Muscle layer of duodenum (tissue), 2 donors: ENCODE data around the gene USP7.
"Not testable (repeated sequence)": the region's sequence is repeated elsewhere in the genome, so short reads cannot be mapped to it uniquely, and the experiment has no call there.

Experiments
- H3K27ac ChIP-seq: one replicate; pipeline ENCODE4 v1.7.0; 2013; ENCODE audit warnings: mild to moderate bottlenecking, low read length
- H3K27me3 ChIP-seq: one replicate; pipeline ENCODE4 v1.7.0; 2013; ENCODE audit warnings: low read depth, mild to moderate bottlenecking, control low read depth, low read length
- H3K36me3 ChIP-seq, 2 donors: one replicate each; pipeline ENCODE4 v1.7.0; 2013; ENCODE audit warnings: low read length in 2 of 2, control low read depth in 1 of 2, mild to moderate bottlenecking in 1 of 2; ENCODE audit not compliant: insufficient read depth in 2 of 2, control insufficient read depth in 1 of 2
- H3K4me1 ChIP-seq, 2 donors: one replicate each; pipeline ENCODE4 v1.7.0; 2013; ENCODE audit warnings: low read length in 2 of 2, mild to moderate bottlenecking in 2 of 2, control low read depth in 1 of 2, moderate library complexity in 1 of 2; ENCODE audit not compliant: insufficient read depth in 2 of 2, control insufficient read depth in 1 of 2
- H3K4me3 ChIP-seq, 2 donors: one replicate each; pipeline ENCODE4 v1.7.0; 2013; ENCODE audit warnings: low read length in 2 of 2, low read depth in 1 of 2, mild to moderate bottlenecking in 1 of 2
- H3K9me3 ChIP-seq, 2 donors: one replicate each; pipeline ENCODE4 v1.7.0; 2013; ENCODE audit warnings: low read length in 2 of 2, control low read depth in 1 of 2, mild to moderate bottlenecking in 1 of 2; ENCODE audit not compliant: control insufficient read depth in 1 of 2
- donor health status: healthy.

Gene USP7

DNA sequence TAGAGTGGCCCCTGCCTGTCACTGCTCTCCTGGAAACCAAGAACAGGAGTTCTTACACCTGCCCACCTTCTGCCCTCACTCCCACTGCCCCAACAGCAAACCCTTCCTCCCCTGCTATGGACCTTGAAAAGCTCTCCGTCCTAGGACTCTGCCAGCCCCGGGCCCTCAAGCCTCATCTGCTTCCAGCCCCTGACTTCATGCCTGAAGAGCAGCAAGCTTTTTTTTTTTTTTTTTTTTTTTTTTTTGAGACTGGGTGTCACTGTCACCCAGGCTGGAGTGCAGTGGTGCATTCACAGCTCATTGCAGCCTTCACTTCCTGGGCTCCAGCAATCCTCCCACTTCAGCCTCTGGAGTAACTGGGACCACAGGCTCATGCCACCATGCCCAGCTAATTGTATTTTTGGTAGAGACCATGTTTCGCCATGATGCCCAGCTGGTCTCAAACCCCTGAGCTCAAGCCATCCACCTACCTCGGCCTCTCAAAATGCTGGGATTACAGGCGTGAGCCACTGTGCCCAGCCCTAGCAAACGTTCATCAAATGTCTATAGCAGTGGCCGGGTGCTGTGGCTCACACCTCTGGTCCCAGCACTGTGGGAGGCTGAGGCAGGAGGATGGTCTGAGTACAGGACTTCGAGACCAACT, 111.8 kb downstream of the USP7 start:
- H3K27me3 ChIP-seq: no peaks in the 10 kb centered on the region
- peaks cover 0 to 3% of the 10 kb centered on the region in 2 donors for H3K4me1 ChIP-seq
- H3K27ac ChIP-seq: no peak overlapping the region
- no peak overlapping the region for H3K4me3 ChIP-seq
- peaks cover 40 to 54% of the 10 kb centered on the region in 2 donors for H3K36me3 ChIP-seq
- no peaks in the 10 kb centered on the region for H3K9me3 ChIP-seq

- H3K9me3 ChIP-seq: no peaks in the 10 kb centered on the region
- no peaks in the 10 kb centered on the region for H3K27me3 ChIP-seq
- no peak overlapping the region for H3K4me3 ChIP-seq
- H3K27ac ChIP-seq: no peak overlapping the region
- H3K36me3 ChIP-seq: peaks cover 33 to 43% of the 10 kb centered on the region in 2 donors
- H3K4me1 ChIP-seq: peaks cover 0 to 3% of the 10 kb centered on the region in 2 donors
These were observed 113.3 kb downstream of the USP7 start for GRCh38 chr16:8850279-8850885.

GRCh38 chr16:8849411-8850011, 114.2 kb downstream of the USP7 start:
- Histone ChIP-seq H3K36me3 (peaks cover 25 to 34% of the 10 kb centered on the region in 2 donors), H3K4me3 (no peak overlapping the region), H3K9me3 (no peaks in the 10 kb centered on the region), H3K27ac (no peak overlapping the region), H3K27me3 (no peaks in the 10 kb centered on the region), H3K4me1 (peaks cover 0 to 3% of the 10 kb centered on the region in 2 donors)

- Histone ChIP-seq H3K9me3 (no peaks in the 10 kb centered on the region), H3K4me3 (no peak overlapping the region), H3K27me3 (no peaks in the 10 kb centered on the region), H3K27ac (no peak overlapping the region), H3K36me3 (peaks cover 25 to 30% of the 10 kb centered on the region in 2 donors), H3K4me1 (peaks cover 0 to 3% of the 10 kb centered on the region in 2 donors)
These were observed 114.7 kb downstream of the USP7 start for GRCh38 chr16:8848939-8849391.

- H3K4me3 ChIP-seq: no peak overlapping the region
- H3K4me1 ChIP-seq: peaks cover 0 to 3% of the 10 kb centered on the region in 2 donors
- H3K27ac ChIP-seq: no peak overlapping the region
- H3K9me3 ChIP-seq: no peaks in the 10 kb centered on the region
- H3K27me3 ChIP-seq: no peaks in the 10 kb centered on the region
- peaks cover 23 to 26% of the 10 kb centered on the region in 2 donors for H3K36me3 ChIP-seq
These were observed 115.3 kb downstream of the USP7 start for GRCh38 chr16:8848231-8848938.

DNA sequence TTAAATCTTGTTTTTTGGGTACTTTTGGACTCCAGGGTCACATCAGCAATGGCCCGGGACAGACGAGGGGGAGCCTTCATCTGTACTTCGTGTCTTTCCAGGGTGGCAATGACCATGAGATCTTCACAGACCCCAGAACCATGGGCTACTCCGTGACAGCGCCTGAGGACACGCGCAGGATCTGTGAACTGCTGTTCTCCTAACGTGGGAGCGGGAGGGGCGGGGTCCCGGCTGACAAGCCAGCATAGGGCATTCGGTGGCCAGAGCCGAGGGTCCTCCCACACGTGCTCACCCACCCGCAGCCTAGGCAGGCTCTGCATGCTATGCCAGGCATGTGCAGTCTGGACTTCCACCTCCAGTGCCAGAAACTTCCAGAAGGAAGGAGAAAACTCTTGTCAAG, 116.1 kb downstream of the USP7 start:
- Histone ChIP-seq H3K4me3 (no peak overlapping the region), H3K4me1 (peaks cover 0 to 3% of the 10 kb centered on the region in 2 donors), H3K27me3 (no peaks in the 10 kb centered on the region), H3K9me3 (no peaks in the 10 kb centered on the region), H3K36me3 (peaks cover 16 to 21% of the 10 kb centered on the region in 2 donors), H3K27ac (no peak overlapping the region)

- Histone ChIP-seq H3K4me1 (peaks cover 0 to 3% of the 10 kb centered on the region in 2 donors), H3K4me3 (no peak overlapping the region), H3K27me3 (no peaks in the 10 kb centered on the region), H3K9me3 (no peaks in the 10 kb centered on the region), H3K27ac (no peak overlapping the region), H3K36me3 (peaks cover 13 to 21% of the 10 kb centered on the region in 2 donors)
These were observed 116.6 kb downstream of the USP7 start for GRCh38 chr16:8847145-8847544.

- Histone ChIP-seq H3K27me3 (no peaks in the 10 kb centered on the region), H3K4me3 (no peak overlapping the region), H3K9me3 (no peaks in the 10 kb centered on the region), H3K36me3 (peaks cover 13 to 21% of the 10 kb centered on the region in 2 donors), H3K27ac (no peak overlapping the region), H3K4me1 (peaks cover 0 to 3% of the 10 kb centered on the region in 2 donors)
These were observed 117.2 kb downstream of the USP7 start for GRCh38 chr16:8846401-8846932.

DNA sequence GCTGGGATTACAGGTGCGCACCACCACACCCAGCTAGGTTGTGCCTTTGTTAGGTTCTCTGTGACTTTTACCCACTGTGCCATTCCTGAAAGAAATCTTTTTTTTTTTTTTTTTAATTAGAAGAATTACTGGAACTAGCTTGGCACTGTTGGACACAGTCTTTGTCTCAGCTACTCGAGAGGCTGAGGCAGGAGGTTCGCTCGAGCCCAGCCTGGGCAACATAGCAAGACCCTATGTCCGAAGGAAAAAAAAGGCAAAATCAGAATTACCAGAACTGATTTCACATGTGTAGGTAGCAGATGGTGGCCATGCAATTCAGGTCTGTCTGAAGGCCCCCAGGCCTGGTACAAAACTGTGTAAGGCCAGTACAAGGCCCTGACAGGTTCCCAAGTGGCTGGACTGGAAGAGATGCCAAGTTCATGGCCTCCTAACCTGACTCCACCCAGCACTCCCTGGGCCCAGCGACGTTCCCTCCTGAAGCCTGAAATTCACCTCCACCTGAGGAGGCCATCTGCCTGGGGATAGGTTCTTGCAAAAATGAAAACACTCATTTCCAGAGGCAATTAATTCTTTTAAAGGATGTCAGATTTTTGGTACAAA, 117.9 kb downstream of the USP7 start:
- no peaks in the 10 kb centered on the region for H3K27me3 ChIP-seq

DNA sequence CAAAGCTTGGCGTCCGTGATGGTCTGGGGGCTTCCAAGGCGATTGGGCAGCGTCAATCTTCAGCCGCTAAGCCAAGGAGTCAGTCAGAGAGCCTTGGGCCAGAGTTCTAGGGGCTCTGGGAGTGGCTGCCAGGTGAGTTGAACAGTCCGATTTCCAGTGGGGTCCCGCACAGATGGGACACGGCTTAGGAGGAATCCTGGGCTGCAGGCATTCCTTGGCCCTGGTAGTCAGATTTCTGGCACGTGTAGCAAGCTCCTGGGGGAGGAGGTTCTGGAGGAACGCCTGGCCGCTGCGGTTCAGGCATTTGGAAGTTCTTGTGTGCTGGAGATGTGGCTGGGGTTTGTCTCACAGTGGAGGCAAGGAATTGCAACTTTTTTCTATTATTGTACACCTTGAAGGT, 120.4 kb downstream of the USP7 start:
- H3K4me3 ChIP-seq, H3K4me1 ChIP-seq, H3K9me3 ChIP-seq, H3K27me3 ChIP-seq, H3K36me3 ChIP-seq, H3K27ac ChIP-seq: not testable (repeated sequence)

More for the DNA sequence above, 117.9 kb downstream of the USP7 start:
- no peaks in the 10 kb centered on the region for H3K9me3 ChIP-seq
- H3K4me3 ChIP-seq: no peak overlapping the region
- H3K27ac ChIP-seq: no peak overlapping the region
- H3K36me3 ChIP-seq: peaks cover 13 to 21% of the 10 kb centered on the region in 2 donors
- H3K4me1 ChIP-seq: peaks cover 0 to 3% of the 10 kb centered on the region in 2 donors
